DOHH2 (cell line): Measurements from ENCODE around the gene PPARD.

Experiments
- H3F3A ChIP-seq: fragments of 200-600 bp; sonication (generic), shearing (Covaris generic); 2 replicates; pipeline ENCODE4 v1.6.0; 2016; ENCODE audit warnings: antibody characterized with exemption, mild to moderate bottlenecking; ENCODE audit not compliant: control insufficient read depth, insufficient read depth
- H3K27ac ChIP-seq: fragments of 200-600 bp; sonication (generic); 2 replicates; pipeline ENCODE4 v1.5.1; 2014; ENCODE audit warnings: low read depth, mild to moderate bottlenecking, low read length, moderate library complexity
- H3K27me3 ChIP-seq: fragments of 200-600 bp; sonication (generic); 2 replicates; pipeline ENCODE4 v1.6.1; 2014; ENCODE audit warnings: mild to moderate bottlenecking, low read length, mixed read lengths; ENCODE audit not compliant: control insufficient read depth
- H3K36me3 ChIP-seq: fragments of 200-600 bp; sonication (generic); 2 replicates; pipeline ENCODE4 v1.6.1; 2014; ENCODE audit warnings: mild to moderate bottlenecking, low read length, moderate library complexity, mixed read lengths; ENCODE audit not compliant: control insufficient read depth
- H3K4me1 ChIP-seq: fragments of 200-600 bp; sonication (generic); 2 replicates; pipeline ENCODE4 v1.6.1; 2014; ENCODE audit warnings: mild to moderate bottlenecking, low read length, mixed read lengths; ENCODE audit not compliant: control insufficient read depth
- H3K4me2 ChIP-seq: fragments of 200-600 bp; sonication (generic); 2 replicates; pipeline ENCODE4 v1.6.0; 2014; ENCODE audit warnings: mild to moderate bottlenecking, low read length, moderate library complexity
- H3K4me3 ChIP-seq: fragments of 200-600 bp; sonication (generic); 2 replicates; pipeline ENCODE4 v1.5.1; 2014; ENCODE audit warnings: mild to moderate bottlenecking, low read length, mixed read lengths
- H3K79me2 ChIP-seq: fragments of 200-600 bp; sonication (generic); 2 replicates; pipeline ENCODE4 v1.6.1; 2014; ENCODE audit warnings: mild to moderate bottlenecking, low read length, mixed read lengths; ENCODE audit not compliant: control insufficient read depth
- H3K9me2 ChIP-seq: fragments of 200-600 bp; sonication (generic); replicated peaks from 2 replicates; pipeline ENCODE4 v1.6.1; 2014; ENCODE audit warnings: mild to moderate bottlenecking, low read length, mixed read lengths; ENCODE audit not compliant: control insufficient read depth
- H3K9me3 ChIP-seq: fragments of 200-600 bp; sonication (generic); 2 replicates; pipeline ENCODE4 v1.6.1; 2014; ENCODE audit warnings: antibody characterized with exemption, low read length, mixed read lengths; ENCODE audit not compliant: control insufficient read depth, insufficient read depth
- H4K20me1 ChIP-seq: fragments of 200-600 bp; sonication (generic); 2 replicates; pipeline ENCODE4 v1.6.0; 2014; ENCODE audit warnings: low read depth, mild to moderate bottlenecking, antibody characterized with exemption, low read length, moderate library complexity; ENCODE audit not compliant: control insufficient read depth, insufficient read depth
- CTCF ChIP-seq: fragments of 200-600 bp; sonication (generic); IDR thresholded peaks from one replicate; pipeline ENCODE4 v1.5.1; 2014; ENCODE audit warnings: antibody characterized with exemption, mild to moderate bottlenecking, low read depth, low read length; ENCODE audit not compliant: poor library complexity, severe bottlenecking
- EZH2phosphoT487 ChIP-seq: fragments of 200-600 bp; sonication (generic); IDR thresholded peaks from 2 replicates; pipeline ENCODE4 v1.6.1; 2017; ENCODE audit warnings: borderline replicate concordance, mild to moderate bottlenecking, antibody characterized with exemption, low read length, moderate library complexity, mixed read lengths

The PPARD gene

GRCh38 chr6:35391240-35391968 is 49.0 kb downstream of the PPARD start:
- Histone ChIP-seq H3K4me1 (peaks cover 59% of the 10 kb centered on the region), H3K9me2 (no peaks in the 10 kb centered on the region), H3K36me3 (no peaks in the 10 kb centered on the region), H3K79me2 (no peaks in the 10 kb centered on the region), H3K27ac (no peak overlapping the region), H3K4me2 (no peak overlapping the region), H3K9me3 (no peaks in the 10 kb centered on the region), H3F3A (peaks cover 15% of the 10 kb centered on the region), H3K4me3 (no peak overlapping the region), H3K27me3 (no peaks in the 10 kb centered on the region), H4K20me1 (no peaks in the 10 kb centered on the region)
- TF ChIP-seq CTCF = no peak
- TF ChIP-seq EZH2phosphoT487 = no peak

- H3K4me2 ChIP-seq = no peak overlapping the region
- no peaks in the 10 kb centered on the region for H3K36me3 ChIP-seq
- no peak overlapping the region for H3K27ac ChIP-seq
- no peaks in the 10 kb centered on the region for H3K9me3 ChIP-seq
- no peaks in the 10 kb centered on the region for H4K20me1 ChIP-seq
- H3K9me2 ChIP-seq = no peaks in the 10 kb centered on the region
- peaks cover 51% of the 10 kb centered on the region for H3K4me1 ChIP-seq
- H3K4me3 ChIP-seq = no peak overlapping the region
- H3F3A ChIP-seq = peaks cover 8% of the 10 kb centered on the region
- H3K79me2 ChIP-seq = no peaks in the 10 kb centered on the region
- TF ChIP-seq CTCF (no peak), EZH2phosphoT487 (no peak)
- H3K27me3 ChIP-seq = no peaks in the 10 kb centered on the region
Observed at GRCh38 chr6:35392111-35392702, 49.8 kb downstream of the PPARD start.

GRCh38 chr6:35392773-35393672 is 50.7 kb downstream of the PPARD start:
- H3K79me2 ChIP-seq = no peaks in the 10 kb centered on the region
- H3K9me2 ChIP-seq = no peaks in the 10 kb centered on the region
- H3K9me3 ChIP-seq = no peaks in the 10 kb centered on the region
- no peak overlapping the region; the same call in 1 of the 2 replicates for H3K4me3 ChIP-seq
- H3F3A ChIP-seq = 0 out of 2 replicates have a peak, but pooled peaks cover 4% of the 10 kb centered on the region
- peaks cover 43% of the 10 kb centered on the region for H3K4me1 ChIP-seq
- H3K36me3 ChIP-seq = no peaks in the 10 kb centered on the region
- TF ChIP-seq CTCF (no peak), EZH2phosphoT487 (no peak)
- no peaks in the 10 kb centered on the region; the same call in 1 of the 2 replicates for H4K20me1 ChIP-seq
- peak overlapping the region; percentile 52 for H3K4me2 ChIP-seq
- H3K27me3 ChIP-seq = no peaks in the 10 kb centered on the region
- H3K27ac ChIP-seq = peak overlapping the region; percentile 34
